GM12875 (cell line): ENCODE measurements around the gene CLIP4.

ENCODE experiments used
- H3K4me3 ChIP-seq: one replicate; pipeline ENCODE4 v1.5.1; 2011; ENCODE audit warnings: low read depth, low read length, control low read depth
- TF ChIP-seq, protein P1 (sequence below): IDR thresholded peaks from 2 replicates; pipeline ENCODE4 v1.5.1; 2011; ENCODE audit warnings: low read depth, mild to moderate bottlenecking, control low read depth, inconsistent platforms, low read length, moderate library complexity, borderline replicate concordance; ENCODE audit not compliant: insufficient read depth

CLIP4 gene

DNA sequence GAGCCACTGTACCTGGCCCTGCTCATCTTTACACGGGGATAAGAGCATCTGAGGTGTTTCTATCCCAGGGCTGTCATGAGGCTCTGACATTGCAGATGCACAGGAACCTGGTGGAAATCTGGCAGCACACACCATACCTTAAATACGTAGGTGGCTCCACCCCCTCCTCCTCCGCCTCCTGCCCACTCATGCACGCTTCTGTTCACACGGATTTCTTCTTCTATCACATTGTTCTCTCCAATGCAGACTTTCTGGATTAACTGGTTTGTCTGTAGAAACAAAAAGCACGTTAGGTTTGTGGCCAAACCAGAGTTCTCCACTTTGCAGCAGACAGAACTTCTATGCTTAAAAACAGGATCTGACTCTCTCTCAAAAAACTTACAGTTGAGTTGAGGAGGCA is 118.2 kb downstream of the CLIP4 start:
- TF ChIP-seq, protein P1, sequence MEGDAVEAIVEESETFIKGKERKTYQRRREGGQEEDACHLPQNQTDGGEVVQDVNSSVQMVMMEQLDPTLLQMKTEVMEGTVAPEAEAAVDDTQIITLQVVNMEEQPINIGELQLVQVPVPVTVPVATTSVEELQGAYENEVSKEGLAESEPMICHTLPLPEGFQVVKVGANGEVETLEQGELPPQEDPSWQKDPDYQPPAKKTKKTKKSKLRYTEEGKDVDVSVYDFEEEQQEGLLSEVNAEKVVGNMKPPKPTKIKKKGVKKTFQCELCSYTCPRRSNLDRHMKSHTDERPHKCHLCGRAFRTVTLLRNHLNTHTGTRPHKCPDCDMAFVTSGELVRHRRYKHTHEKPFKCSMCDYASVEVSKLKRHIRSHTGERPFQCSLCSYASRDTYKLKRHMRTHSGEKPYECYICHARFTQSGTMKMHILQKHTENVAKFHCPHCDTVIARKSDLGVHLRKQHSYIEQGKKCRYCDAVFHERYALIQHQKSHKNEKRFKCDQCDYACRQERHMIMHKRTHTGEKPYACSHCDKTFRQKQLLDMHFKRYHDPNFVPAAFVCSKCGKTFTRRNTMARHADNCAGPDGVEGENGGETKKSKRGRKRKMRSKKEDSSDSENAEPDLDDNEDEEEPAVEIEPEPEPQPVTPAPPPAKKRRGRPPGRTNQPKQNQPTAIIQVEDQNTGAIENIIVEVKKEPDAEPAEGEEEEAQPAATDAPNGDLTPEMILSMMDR = no peak
- H3K4me3 ChIP-seq = no peak overlapping the region

GRCh38 chr2:29235411-29235810 is 120.2 kb downstream of the CLIP4 start:
- TF ChIP-seq, protein P1 = no peak

DNA sequence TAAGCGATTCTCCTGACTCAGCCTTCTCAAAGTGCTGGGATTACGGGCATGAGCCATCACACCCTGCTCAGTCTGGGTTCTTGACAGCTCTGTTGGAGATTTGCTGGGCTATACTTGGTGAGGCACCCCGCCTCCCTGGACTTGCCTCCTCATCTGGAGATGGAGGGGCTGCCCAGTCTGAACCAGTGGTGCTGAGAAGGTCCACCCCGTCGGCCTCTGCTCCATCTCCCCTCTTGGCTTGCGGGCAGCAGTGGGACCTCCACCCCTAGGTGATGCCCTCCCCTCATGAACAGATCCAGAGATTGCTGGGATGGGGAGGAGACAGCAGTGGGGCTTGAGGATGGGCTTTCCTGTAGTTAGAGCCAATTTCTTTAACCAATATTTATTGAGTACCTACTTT is 120.9 kb downstream of the CLIP4 start:
- H3K4me3 ChIP-seq = no peak overlapping the region
- TF ChIP-seq, protein P1 = no peak

More at GRCh38 chr2:29235411-29235810, 120.2 kb downstream of the CLIP4 start:
- no peak overlapping the region for H3K4me3 ChIP-seq

- H3K4me3 ChIP-seq = no peak overlapping the region
- TF ChIP-seq, protein P1 = peak; percentile 90
These were observed 123.3 kb downstream of the CLIP4 start for GRCh38 chr2:29238497-29238896.
